ENCODE data around the gene RBPJL.

Gene RBPJL

DNA sequence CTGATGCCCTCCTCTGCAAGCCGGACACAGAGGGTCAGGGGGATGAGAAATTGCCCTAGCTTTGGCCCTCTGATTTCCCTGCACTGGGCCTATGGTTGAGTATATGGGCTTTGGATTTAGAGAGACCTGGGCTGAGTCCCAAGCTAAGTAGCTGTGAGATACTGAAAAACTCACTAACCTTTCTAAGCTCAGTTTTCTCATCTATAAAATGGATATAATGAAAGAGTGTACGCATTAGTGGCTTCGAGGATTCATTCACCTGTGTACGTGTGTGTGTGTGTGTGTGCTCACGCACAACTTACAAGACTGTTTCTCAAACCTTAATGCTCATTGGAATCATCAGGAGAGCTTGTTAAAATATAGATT, 12.7 kb upstream of the RBPJL start:
- DNase-seq: no peak

DNA sequence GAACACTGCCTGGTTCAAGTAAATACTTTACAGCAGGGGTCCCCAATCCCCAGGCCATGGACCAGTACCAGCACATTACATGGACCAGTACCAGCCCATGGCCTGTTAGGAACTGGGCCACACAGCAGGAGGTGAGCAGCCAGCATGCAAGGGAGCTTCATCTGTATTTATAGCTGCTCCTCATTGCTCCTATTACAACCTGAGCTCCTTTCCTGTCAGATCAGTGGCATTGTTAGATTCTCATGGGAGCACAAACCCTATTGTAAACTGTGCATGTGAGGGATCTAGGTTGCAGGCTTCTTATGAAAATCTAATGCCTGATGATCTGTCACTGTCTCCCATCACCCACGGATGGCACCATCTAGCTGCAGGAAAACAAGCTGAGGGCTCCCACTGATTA, 12.0 kb upstream of the RBPJL start:
- DNase-seq: no peak

DNA sequence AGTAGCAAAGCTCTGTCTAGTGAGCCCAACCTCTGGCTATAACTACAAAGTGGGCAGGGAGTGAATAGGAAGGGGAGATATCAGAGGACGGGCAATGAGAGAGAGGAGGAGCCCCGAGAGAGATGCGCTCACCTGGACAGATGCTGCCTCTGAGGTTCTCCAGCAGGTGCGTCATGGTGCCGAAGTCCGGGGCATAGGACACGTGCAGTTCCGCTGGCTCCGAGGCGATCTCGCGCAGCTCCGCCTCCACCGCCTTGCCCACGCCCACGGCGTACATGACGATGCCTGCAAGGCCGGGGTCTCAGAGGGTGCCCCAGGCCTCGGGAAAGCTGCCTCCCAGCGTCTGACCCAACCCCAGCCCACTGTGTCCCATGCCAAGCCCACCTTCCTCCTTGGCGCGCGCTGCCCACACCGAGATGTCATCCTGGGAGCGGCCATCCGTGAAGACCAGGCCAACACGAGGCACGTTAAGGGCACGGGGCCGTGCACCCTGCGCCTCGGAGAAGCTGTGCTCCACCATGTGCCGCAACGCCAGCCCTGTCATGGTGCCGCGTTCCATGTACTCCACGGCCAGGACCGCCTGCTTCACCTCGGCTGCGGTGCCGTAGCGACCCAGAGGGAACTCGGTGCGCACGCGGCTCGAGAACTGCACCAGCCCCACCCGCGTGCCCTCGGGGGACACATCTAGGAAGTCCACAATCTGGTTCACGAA, 8.7 kb upstream of the RBPJL start:
- DNase-seq: no peak

- DNase-seq: no peak
Observed at GRCh38 chr20:45299786-45300185, 6.9 kb upstream of the RBPJL start.

DNA sequence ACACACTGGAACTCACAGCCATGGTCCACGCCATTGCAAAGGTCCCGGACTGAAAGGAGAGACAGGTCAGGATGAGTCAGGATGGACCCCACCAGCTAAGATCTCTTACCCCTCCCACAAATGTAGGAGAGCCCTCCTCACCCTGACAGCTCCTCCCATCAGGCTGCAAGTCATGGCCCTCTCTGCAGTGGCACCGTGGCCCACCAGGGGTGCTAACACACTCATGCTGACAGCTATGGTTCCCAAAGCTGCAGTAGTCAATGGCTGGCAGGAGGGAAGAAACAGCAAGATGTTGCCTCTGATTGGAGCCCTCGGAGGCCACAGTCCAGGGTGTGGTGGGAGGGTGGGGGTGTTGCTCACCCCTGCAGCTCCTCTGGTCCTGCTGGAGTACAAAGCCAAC, 5.7 kb upstream of the RBPJL start:
- DNase-seq: peak; percentile 45 to 59

DNA sequence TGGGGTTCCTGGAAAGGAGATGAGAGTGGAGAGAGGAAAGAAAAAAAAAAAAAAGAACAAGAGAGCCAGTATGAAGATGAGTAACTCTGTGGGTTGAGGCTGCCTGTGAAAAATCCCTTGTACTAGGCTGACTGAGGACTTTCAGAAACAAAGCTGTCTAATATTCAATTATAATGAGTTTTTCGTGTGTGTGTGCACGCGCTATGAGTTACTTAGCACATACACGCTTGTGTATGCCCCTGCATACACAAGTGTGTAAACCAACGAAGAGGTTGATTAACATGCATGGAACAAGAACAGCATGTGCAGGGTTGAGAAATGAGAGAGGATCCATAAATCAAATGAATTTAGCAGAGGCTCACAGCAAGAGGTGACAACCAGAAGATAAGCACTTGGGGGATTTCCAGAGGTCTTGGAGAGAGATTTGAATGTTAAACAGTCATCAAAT, 4.8 kb upstream of the RBPJL start:
- DNase-seq: no peak

DNA sequence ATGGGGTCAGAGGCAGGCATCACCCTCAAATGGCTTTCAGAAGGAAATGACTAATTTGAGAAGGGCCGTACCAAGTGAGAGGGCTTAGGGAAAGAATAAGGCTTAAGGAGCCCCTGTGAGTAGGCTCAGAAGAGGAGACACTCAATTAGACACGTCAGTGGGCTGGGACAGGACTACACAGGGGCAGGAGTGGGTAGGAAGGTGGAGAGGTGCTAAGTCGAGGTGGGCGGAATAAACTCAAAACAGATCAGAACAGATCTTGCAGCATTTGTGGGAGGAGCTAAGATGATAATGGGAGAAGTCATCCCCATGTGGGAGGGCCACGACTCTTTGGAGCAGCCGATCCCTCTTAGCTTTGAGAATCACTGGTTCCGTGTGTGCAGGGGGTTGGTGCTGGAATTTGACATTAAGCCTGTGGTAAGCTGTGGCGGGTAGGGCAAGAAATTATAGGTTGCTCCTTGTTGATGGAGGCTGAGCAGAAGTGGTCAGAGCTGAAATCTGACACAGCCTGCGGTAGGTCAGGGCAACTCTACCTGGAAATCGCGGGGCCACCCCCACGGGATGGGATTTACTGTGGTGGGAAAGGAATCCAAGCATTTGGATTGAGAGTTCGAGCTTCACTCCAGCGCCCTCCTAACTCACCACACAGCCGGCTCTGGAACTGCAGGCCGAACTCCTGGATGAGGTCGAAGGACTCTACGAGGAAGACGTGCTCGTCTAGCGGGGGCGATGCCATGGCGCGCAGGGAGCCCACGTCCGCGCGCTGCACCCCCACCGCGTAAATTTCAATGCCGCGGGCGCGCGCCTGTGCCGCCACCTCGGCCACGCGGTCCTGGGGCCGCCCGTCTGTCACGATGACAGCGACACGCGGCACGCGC, 2.8 kb upstream of the RBPJL start:
- DNase-seq: no peak

GRCh38 chr20:45304464-45304999, 2.1 kb upstream of the RBPJL start:
- no peak for DNase-seq

DNA sequence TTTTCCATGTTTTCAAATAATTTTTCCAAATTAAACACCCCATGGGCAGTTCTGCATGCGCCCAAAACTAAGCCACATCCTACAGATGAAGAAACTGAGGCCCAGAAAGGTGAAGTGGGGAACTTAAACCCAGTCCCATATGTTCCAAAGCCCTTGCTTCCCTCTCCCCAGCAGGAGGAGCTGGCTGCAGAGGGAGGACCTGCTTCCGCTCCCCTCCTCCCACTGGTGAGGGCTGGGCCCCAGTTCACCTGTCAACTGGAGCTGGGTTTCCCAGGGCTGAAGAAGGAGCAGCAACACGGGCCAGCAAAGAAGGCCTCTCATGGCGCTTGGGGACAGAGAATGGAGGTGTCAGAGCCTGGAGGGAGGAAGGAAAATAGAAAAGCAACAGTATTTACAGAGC, 1.4 kb upstream of the RBPJL start:
- no peak for DNase-seq

GRCh38 chr20:45307076-45307640, 518 bp downstream of the RBPJL start:
- DNase-seq: no peak

- DNase-seq: no peak
Observed at GRCh38 chr20:45308117-45308778, 1.6 kb downstream of the RBPJL start, which contains the start of gene MATN4. TSS of gene MATN4 (minus strand) at chr20:45308299. CDS start at chr20:45305582, 2,717 bp downstream.

- DNase-seq: no peak
Observed at GRCh38 chr20:45309075-45309474, 2.4 kb downstream of the RBPJL start.

DNA sequence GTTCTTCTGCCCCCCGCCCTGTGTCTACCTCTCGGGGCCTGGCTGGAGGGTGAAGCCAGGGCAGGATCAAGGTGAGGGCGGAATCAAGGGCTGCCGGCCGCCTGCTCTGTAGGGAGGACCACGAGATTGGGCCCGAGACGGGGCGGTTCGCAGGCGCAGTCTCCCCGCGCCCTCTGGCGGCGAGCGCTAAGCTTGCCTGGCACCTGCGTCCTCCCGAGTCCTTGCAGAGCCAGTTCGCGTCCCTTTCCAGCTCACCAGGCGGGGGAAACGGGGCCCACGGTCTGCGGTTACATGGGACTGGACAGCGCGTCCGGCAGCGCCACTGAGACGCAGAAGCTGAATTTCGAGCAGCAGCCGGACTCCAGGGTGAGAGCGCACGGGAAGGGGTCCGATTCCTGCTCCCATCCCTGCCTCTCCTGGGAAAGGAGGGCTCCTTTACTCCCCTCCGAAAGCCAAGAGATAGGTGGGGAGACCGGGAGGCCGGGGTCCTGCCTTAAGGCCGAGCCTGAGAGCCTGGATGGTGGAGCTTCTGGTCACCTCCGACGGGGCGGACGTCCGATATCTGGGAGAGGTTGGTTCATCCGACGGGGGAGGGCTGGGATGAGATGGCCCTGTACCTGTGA, 5.1 kb downstream of the RBPJL start:
- DNase-seq: peak; percentile 74 to 80

- no peak for DNase-seq
Observed at GRCh38 chr20:45312241-45312640, 5.6 kb downstream of the RBPJL start.

DNA sequence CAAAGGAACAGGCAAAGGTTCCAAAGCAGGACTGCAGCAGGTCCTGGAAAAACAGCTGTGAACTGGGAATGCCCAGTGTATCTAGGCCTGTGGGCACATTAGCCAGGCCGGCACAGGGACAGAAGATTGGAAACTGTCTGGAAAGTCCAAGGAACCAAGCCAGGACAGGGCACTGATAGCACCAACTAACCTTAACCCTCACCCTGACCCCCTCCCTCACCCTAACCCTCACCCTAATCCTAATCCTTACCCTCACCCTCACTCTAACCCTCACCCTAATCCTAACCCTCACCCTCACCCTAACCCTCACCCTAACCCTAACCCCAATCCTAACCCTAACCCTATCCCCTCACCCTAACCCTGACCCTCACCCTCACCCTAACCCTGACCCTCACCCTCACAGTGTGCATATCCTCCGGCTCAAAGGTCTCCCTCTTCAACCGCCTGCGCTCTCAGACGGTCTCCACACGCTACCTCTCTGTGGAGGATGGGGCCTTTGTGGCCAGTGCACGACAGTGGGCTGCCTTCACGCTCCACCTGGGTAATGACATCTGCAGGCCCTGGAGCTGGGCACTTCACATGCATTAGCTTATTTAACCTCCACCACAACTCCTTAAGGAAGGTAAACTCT, 6.5 kb downstream of the RBPJL start:
- DNase-seq: no peak

- no peak for DNase-seq
Observed at GRCh38 chr20:45313943-45314342, 7.3 kb downstream of the RBPJL start.

DNA sequence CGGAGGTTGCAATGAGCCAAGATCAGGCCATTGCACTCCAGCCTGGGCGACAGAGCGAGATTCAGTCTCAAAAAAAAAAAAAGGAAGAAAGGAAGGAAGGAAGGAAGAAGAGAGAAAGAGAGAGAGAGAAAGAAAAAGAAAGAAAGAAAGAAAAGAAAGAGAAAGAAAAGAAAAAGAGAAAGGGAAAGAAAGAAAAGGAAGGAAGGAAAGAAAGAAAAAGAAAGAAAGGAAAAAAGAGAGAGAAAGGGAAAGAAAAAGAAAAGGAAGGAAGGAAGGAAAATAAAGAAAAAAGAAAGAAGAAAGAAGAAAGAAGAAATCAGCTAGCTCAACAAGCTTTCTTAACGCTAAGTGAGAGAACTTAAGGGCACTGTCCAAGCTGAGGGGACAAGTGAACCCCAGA, 9.0 kb downstream of the RBPJL start:
- DNase-seq: no peak

- DNase-seq: no peak
Observed at GRCh38 chr20:45316150-45317080, 9.8 kb downstream of the RBPJL start.

- no peak for DNase-seq
Observed at GRCh38 chr20:45317826-45318225, 11.2 kb downstream of the RBPJL start.

- no peak for DNase-seq
Observed at GRCh38 chr20:45318386-45318939, 11.8 kb downstream of the RBPJL start.

- DNase-seq: no peak
Observed at GRCh38 chr20:45318948-45319347, 12.3 kb downstream of the RBPJL start.
